Measurements from ENCODE around the gene NECTIN2.

- no peak for TF ChIP-seq CTCF (conservative IDR thresholded peaks at IDR 0.05; ENCODE audit: low read length)
- no peak for TF ChIP-seq EZH2phosphoT487 (IDR thresholded peaks at IDR 0.05; ENCODE audit: borderline replicate concordance, low read depth, low read length)
Observed at GRCh38 chr19:44845286-44845611, 848 bp upstream of the NECTIN2 start.
